Fibroblast of mammary gland (primary cell): ENCODE results near the gene BMERB1.
A peak's percentile ranks its signal among the peaks of the same experiment; 100 is the strongest.

Experiments
- DNase-seq: peaks from one replicate; pipeline ENCODE4 v3.0.0-alpha.2; 2010; ENCODE audit warnings: low read depth
- H3K4me3 ChIP-seq: 2 replicates; pipeline ENCODE4 v1.5.1; 2011; ENCODE audit warnings: low read depth, mild to moderate bottlenecking, low read length, moderate library complexity; ENCODE audit not compliant: control insufficient read depth
- TF ChIP-seq, protein P1 (sequence below): conservative IDR thresholded peaks from 2 replicates; pipeline ENCODE4 v1.5.1; 2011; ENCODE audit warnings: low read depth, low read length, inconsistent platforms; ENCODE audit not compliant: control insufficient read depth, insufficient read depth

The BMERB1 gene

DNA sequence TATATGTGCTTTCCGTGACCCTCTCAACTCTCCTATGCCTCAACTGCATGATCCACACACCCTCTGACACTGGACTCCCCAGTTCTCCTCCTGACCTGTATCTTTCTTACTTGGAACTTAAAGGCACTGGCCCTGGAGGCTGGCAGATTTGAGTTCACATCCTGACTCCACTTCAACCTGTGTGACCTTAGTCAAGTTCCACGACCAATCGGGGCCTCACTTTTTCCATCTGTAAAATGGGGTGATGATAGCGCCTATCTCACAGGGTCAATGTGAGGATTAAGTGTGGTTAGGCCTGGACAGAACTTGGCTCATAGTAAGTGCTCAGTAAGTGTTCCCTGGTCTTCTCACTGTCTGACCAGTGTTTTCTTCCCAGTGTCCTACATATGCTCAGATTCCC, 183.5 kb downstream of the BMERB1 start:
- TF ChIP-seq, protein P1, sequence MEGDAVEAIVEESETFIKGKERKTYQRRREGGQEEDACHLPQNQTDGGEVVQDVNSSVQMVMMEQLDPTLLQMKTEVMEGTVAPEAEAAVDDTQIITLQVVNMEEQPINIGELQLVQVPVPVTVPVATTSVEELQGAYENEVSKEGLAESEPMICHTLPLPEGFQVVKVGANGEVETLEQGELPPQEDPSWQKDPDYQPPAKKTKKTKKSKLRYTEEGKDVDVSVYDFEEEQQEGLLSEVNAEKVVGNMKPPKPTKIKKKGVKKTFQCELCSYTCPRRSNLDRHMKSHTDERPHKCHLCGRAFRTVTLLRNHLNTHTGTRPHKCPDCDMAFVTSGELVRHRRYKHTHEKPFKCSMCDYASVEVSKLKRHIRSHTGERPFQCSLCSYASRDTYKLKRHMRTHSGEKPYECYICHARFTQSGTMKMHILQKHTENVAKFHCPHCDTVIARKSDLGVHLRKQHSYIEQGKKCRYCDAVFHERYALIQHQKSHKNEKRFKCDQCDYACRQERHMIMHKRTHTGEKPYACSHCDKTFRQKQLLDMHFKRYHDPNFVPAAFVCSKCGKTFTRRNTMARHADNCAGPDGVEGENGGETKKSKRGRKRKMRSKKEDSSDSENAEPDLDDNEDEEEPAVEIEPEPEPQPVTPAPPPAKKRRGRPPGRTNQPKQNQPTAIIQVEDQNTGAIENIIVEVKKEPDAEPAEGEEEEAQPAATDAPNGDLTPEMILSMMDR: no peak
- no peak for DNase-seq
- no peak overlapping the region for H3K4me3 ChIP-seq

DNA sequence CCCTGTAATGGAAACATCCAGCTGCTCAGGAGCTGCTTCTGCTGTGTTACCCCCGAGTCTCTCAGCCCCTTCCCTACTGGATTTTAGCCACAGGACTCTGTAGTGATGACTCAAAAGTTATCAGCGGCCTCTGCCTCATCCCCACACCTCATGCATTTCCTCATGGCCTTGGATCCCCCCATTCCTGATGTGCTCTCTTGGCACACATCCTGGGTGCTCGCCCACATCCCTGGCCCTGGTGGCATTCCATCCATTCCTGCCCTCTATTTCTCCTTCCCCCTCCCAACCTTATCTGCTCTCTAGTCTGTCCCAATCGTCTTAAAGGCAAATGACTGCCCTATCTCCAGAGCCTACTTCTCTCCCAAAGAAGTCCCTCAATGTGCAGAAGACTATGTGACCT, 184.0 kb downstream of the BMERB1 start:
- peak; percentile 67 for DNase-seq
- TF ChIP-seq, protein P1: no peak
- no peak overlapping the region for H3K4me3 ChIP-seq

DNA sequence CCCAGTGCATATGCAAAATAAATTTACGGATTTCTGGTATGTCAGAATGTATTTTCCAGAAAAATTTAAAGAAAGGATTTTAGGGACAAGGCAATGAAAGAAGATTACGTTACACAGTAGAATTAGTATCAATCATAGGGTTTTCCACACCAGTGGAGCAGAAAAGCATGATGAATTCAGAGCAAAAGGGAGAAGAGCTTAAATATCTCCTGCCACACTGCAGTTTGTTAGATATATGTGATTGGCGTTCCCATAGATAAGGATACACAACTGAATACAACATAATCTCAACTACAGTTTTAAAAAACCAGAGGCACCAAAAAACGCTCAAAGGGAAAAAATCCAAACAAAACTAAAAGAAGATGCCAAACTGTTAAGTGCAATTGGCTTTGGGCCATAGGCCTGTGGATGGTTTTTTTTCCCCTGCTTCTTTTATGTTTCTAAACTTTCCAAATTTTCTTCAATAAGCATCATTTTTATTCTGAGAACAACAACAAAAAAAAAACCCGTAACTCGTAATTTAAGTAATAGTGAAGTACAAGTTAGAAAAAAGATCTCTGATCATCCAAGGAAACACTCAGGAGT, 186.3 kb downstream of the BMERB1 start:
- TF ChIP-seq, protein P1: no peak
- DNase-seq: no peak
- no peak overlapping the region for H3K4me3 ChIP-seq

DNA sequence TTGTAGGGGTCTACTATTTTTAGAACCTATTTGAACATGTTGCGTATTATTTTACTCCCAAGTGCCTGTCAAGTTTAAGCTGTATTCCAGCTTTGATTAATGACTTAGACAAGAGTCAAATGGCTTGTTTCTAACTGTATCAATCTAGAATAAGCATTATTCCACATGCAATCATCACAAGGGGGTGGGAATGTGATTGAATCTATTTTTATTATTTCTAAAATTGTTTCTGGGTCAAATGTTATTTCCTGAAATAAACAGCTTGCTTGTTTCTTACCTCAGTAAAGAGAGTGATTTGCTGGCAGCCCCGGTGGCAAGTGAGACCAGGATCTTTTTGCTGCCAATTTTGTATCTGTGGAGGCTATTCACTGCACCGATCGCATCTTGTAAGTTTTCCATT, 187.1 kb downstream of the BMERB1 start:
- TF ChIP-seq, protein P1: no peak
- H3K4me3 ChIP-seq: no peak overlapping the region
- no peak for DNase-seq

DNA sequence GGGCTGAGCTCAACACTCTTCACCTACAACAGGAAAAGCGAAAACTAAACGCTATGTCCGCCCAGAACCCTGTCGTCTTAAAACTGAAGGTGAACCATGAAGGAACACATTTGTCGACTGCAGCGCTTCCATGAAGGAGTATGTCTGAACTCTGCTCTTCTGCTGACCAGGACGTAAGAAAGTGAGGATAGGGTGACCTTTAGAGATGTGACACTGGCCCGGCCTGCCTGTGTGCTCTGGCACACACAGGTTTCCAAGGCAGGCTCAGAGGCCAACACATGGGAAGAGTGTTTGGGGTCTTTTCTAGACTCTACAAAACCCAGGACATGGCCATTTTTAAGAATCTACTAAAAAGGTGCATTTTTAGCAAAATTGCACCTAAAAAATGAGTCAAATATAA, 187.5 kb downstream of the BMERB1 start:
- no peak overlapping the region for H3K4me3 ChIP-seq
- TF ChIP-seq, protein P1: no peak
- no peak for DNase-seq

DNA sequence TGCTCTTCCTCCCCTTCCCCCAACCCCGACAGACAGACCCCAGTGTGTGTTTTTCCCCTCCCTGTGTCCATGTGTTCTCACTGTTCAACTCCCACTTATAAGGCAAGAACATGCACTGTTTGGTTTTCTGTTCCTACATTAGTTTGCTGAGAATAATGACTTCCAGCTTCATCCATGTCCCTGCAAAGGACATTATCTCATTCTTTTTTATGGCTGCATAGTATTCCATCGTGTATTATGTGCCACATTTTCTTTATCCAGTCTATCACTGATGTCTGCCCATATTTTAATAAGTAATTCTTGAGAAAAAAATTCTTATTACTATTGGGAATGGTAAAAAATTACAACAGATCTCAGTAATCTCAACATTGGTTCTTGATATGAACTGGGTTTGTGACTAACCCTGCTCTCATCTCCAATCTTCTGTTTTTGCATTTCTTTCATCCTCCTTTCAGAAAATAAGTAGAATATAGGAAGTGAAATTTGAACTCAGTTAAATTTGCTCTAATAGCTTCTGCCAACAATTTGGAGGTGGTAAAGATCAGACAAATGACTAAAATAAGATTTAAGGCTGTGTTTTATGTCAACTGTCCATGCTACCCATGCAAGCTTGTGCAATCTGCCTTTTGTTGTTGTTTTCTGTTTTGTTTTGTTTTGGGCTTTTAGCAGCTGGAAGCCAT, 197.5 kb downstream of the BMERB1 start:
- no peak for DNase-seq
- no peak overlapping the region for H3K4me3 ChIP-seq
- TF ChIP-seq, protein P1: no peak
